Transverse colon (tissue), 4 donors: Measurements from ENCODE around the gene OXCT1. TPM values are rescaled to one million over a fixed set of nuclear protein-coding genes. Genes with fewer than 3 reads are reported as not detected.

Experiments used
- DNase-seq: peaks from one replicate; pipeline ENCODE4 v3.0.0-alpha.2; 2019
- H3K27ac ChIP-seq, 4 donors: fragments of 200-600 bp; sonication (generic); 2 replicates each; pipeline ENCODE4 v1.5.1; 2016 to 2018; ENCODE audit warnings: inconsistent platforms in 4 of 4
- H3K27me3 ChIP-seq: fragments of 200-600 bp; sonication (generic); 2 replicates; pipeline ENCODE4 v1.5.1; 2017; ENCODE audit warnings: inconsistent platforms
- H3K36me3 ChIP-seq, 4 donors: fragments of 200-600 bp; sonication (generic); 2 replicates each; pipeline ENCODE4 v1.5.1; 2017 to 2019; ENCODE audit warnings: inconsistent platforms in 4 of 4
- H3K4me1 ChIP-seq, 4 donors: fragments of 200-600 bp; sonication (generic); 2 replicates each; pipeline ENCODE4 v1.5.1; 2017 to 2020; ENCODE audit warnings: inconsistent platforms in 4 of 4
- H3K4me3 ChIP-seq, 4 donors: fragments of 200-600 bp; sonication (generic); 1 replicate in 1 of 4; 2 replicates in 3 of 4; pipeline versions ENCODE4 v1.5.1 to v1.6.1; 2017 to 2019; ENCODE audit warnings: inconsistent platforms in 4 of 4
- H3K9me3 ChIP-seq, 2 donors: fragments of 200-600 bp; sonication (generic); 2 replicates each; pipeline ENCODE4 v1.5.1; 2017 to 2019; ENCODE audit warnings: inconsistent platforms in 2 of 2
- CTCF ChIP-seq, 5 experiments: fragments of 200-600 bp in 3 of 5; fragments of 450-650 bp in 2 of 5; sonication (generic) in 3 of 5; IDR thresholded peaks; 1 replicate in 2 of 5; 2 replicates in 3 of 5; pipeline ENCODE4 v1.5.1; 2016 to 2017; ENCODE audit warnings: antibody characterized with exemption in 5 of 5, inconsistent platforms in 3 of 5, mild to moderate bottlenecking in 2 of 5, moderate library complexity in 1 of 5
- EP300 ChIP-seq: sonication (generic); formaldehyde crosslinking; IDR thresholded peaks from one replicate; pipeline ENCODE4 v1.6.1; 2017; ENCODE audit warnings: antibody characterized with exemption, low read depth
- POLR2A ChIP-seq: fragments of 450-650 bp; IDR thresholded peaks from one replicate; pipeline ENCODE4 v1.6.1; 2016; ENCODE audit warnings: antibody characterized with exemption, mild to moderate bottlenecking, moderate library complexity
- POLR2AphosphoS5 ChIP-seq, 3 donors: sonication (generic); formaldehyde crosslinking; IDR thresholded peaks; one replicate each; pipeline ENCODE4 v1.6.1; 2016; ENCODE audit warnings: antibody characterized with exemption in 3 of 3
- WGBS, 2 donors: methylation state at CpG; one replicate each; pipeline ENCODE4 v1.1.5; 2018; ENCODE audit warnings: low coverage in 1 of 2; 5-methylcytosine and 5-hydroxymethylcytosine counted together
- in situ Hi-C, 4 donors: fragments of 200-750 bp; cut with MboI; loops; one replicate each; pipeline versions ENCODE4 v1.15.0 to v1.15.1; 2017; ENCODE audit warnings: low sequenced_read_pairs in 3 of 4, low pct_ligation_motif_present in 1 of 4, low pct_unique_long_range_greater_than_20kb in 1 of 4
- intact Hi-C: fragments of 100-400 bp; cut with DNase I; formaldehyde crosslinking; loops from one replicate; pipeline ENCODE4 v1.15.1; 2023; ENCODE audit warnings: low total_unique reads
- total RNA-seq, 4 donors: library from RNA; depleted of rRNA; stranded (reverse); fragments of >200 nt; gene quantifications; one replicate each; pipeline ENCODE4 v1.1.0, GENCODE V29; 2016

Gene OXCT1
- total RNA-seq, 4 donors from 2014 or later: 7.4 to 12.7 (median 8.4) TPM

- H3K9me3 ChIP-seq: no peaks in the 10 kb centered on the region
- TF ChIP-seq EP300 (no peak), POLR2AphosphoS5 (IDR thresholded peaks at IDR 0.05) (no peak), CTCF (IDR thresholded peaks at IDR 0.05) (no peak), POLR2A (no peak)
- no peak overlapping the region for H3K27ac ChIP-seq
- H3K4me3 ChIP-seq: no peak overlapping the region
- no peaks in the 10 kb centered on the region for H3K4me1 ChIP-seq
- H3K36me3 ChIP-seq: no peaks in the 10 kb centered on the region
- intact Hi-C loops: no loop called here
- no peaks in the 10 kb centered on the region for H3K27me3 ChIP-seq
- DNase-seq: no peak
- 85 to 88% methylated on average over 2 to 4 of the region's 4 CpGs for WGBS, 2 donors
- in situ Hi-C loops: no loop called here
These were observed 97.3 kb downstream of the OXCT1 start for GRCh38 chr5:41772785-41773442.

GRCh38 chr5:41772056-41772455 is 98.2 kb downstream of the OXCT1 start:
- DNase-seq: no peak
- no peak overlapping the region for H3K4me3 ChIP-seq
- WGBS, 2 donors: 80 to 90% methylated on average over 2 of the region's 2 CpGs
- intact Hi-C loops: no loop called here
- TF ChIP-seq CTCF (IDR thresholded peaks at IDR 0.05): no peak
- no peak for TF ChIP-seq POLR2AphosphoS5 (IDR thresholded peaks at IDR 0.05)
- TF ChIP-seq EP300: no peak
- TF ChIP-seq POLR2A: no peak
- in situ Hi-C loops: no loop called here
- H3K36me3 ChIP-seq: no peaks in the 10 kb centered on the region
- H3K4me1 ChIP-seq: no peaks in the 10 kb centered on the region
- no peaks in the 10 kb centered on the region for H3K27me3 ChIP-seq
- no peak overlapping the region for H3K27ac ChIP-seq
- no peaks in the 10 kb centered on the region for H3K9me3 ChIP-seq

- H3K36me3 ChIP-seq: no peaks in the 10 kb centered on the region
- no peaks in the 10 kb centered on the region for H3K4me1 ChIP-seq
- in situ Hi-C loops: no loop called here
- TF ChIP-seq POLR2AphosphoS5 (IDR thresholded peaks at IDR 0.05) (no peak), EP300 (no peak), CTCF (IDR thresholded peaks at IDR 0.05) (no peak), POLR2A (no peak)
- no peak for DNase-seq
- no peak overlapping the region for H3K27ac ChIP-seq
- H3K27me3 ChIP-seq: no peaks in the 10 kb centered on the region
- intact Hi-C loops: no loop called here
- H3K4me3 ChIP-seq: no peak overlapping the region
- H3K9me3 ChIP-seq: no peaks in the 10 kb centered on the region
These were observed 99.4 kb downstream of the OXCT1 start for GRCh38 chr5:41770799-41771198.

- WGBS, 2 donors: 97 to 100% methylated on average over 5 of the region's 5 CpGs
- Histone ChIP-seq H3K36me3 (no peaks in the 10 kb centered on the region), H3K27me3 (no peaks in the 10 kb centered on the region), H3K27ac (no peak overlapping the region), H3K4me1 (no peaks in the 10 kb centered on the region), H3K4me3 (no peak overlapping the region), H3K9me3 (no peaks in the 10 kb centered on the region)
- no peak for TF ChIP-seq EP300
- TF ChIP-seq POLR2AphosphoS5 (IDR thresholded peaks at IDR 0.05): no peak
- TF ChIP-seq POLR2A: no peak
- no peak for TF ChIP-seq CTCF (IDR thresholded peaks at IDR 0.05)
- in situ Hi-C loops (no loop called here), intact Hi-C loops (no loop called here)
- DNase-seq: no peak
These were observed 101.5 kb downstream of the OXCT1 start for GRCh38 chr5:41768692-41769091.
